NCI-H128 (cell line): ENCODE measurements around the gene IL25.
"Not testable (repeated sequence)": the region's sequence is repeated elsewhere in the genome, so short reads cannot be mapped to it uniquely, and the experiment has no call there.

ENCODE experiments used
- DNase-seq: peaks from one replicate; lab custom pipeline; 2025; ENCODE audit not compliant: unreplicated experiment; lab: John Stamatoyannopoulos, UW

IL25 gene

GRCh38 chr14:23387916-23388882 is 15.6 kb downstream of the IL25 start:
- DNase-seq: no peak

- no peak for DNase-seq
These were observed 16.4 kb downstream of the IL25 start for GRCh38 chr14:23388996-23389395.

- no peak for DNase-seq
These were observed 16.8 kb downstream of the IL25 start for GRCh38 chr14:23389396-23389795.

- not testable (repeated sequence) for DNase-seq
These were observed 17.3 kb downstream of the IL25 start for GRCh38 chr14:23389871-23390270.

- no peak for DNase-seq
These were observed 20.0 kb downstream of the IL25 start for GRCh38 chr14:23392613-23393012.

GRCh38 chr14:23396126-23396525 is 23.5 kb downstream of the IL25 start:
- DNase-seq: no peak

- no peak for DNase-seq
These were observed 24.3 kb downstream of the IL25 start for GRCh38 chr14:23396781-23397407.

GRCh38 chr14:23398348-23398747 is 25.7 kb downstream of the IL25 start:
- no peak for DNase-seq

GRCh38 chr14:23399136-23399535 is 26.5 kb downstream of the IL25 start:
- DNase-seq: no peak

- no peak for DNase-seq
These were observed 27.0 kb downstream of the IL25 start for GRCh38 chr14:23399591-23399990.

- DNase-seq: not testable (repeated sequence)
These were observed 28.0 kb downstream of the IL25 start for GRCh38 chr14:23400496-23401149.

GRCh38 chr14:23401291-23401690 is 28.7 kb downstream of the IL25 start:
- no peak for DNase-seq

GRCh38 chr14:23402296-23403138 is 29.9 kb downstream of the IL25 start:
- no peak for DNase-seq

GRCh38 chr14:23403139-23403438 is 30.5 kb downstream of the IL25 start:
- DNase-seq: no peak

- DNase-seq: no peak
These were observed 31.3 kb downstream of the IL25 start for GRCh38 chr14:23403908-23404307.

- no peak for DNase-seq
These were observed 31.8 kb downstream of the IL25 start for GRCh38 chr14:23404331-23404900.

GRCh38 chr14:23405096-23405495 is 32.5 kb downstream of the IL25 start:
- no peak for DNase-seq

- DNase-seq: no peak
These were observed 33.0 kb downstream of the IL25 start for GRCh38 chr14:23405516-23406025.

GRCh38 chr14:23406244-23406643 is 33.6 kb downstream of the IL25 start:
- no peak for DNase-seq

- no peak for DNase-seq
These were observed 34.2 kb downstream of the IL25 start for GRCh38 chr14:23406725-23407355.
